GM18519 (cell line): ENCODE results near the gene ELAVL3.

Experiments
- ATAC-seq: cut with Tn5 transposase; IDR thresholded peaks from one replicate; pipeline ENCODE4 v1.9.1; 2021; ENCODE audit warnings: mild to moderate bottlenecking, moderate library complexity; ENCODE audit not compliant: unreplicated experiment, low FRiP score

Gene ELAVL3

GRCh38 chr19:11480715-11481533, at the start of gene ELAVL3:
Gene ELAVL3 (minus strand): TSS chr19:11481046. CDS start chr19:11480608, 438 bp downstream.
- ATAC-seq: no peak

- ATAC-seq: no peak
Measured at GRCh38 chr19:11530432-11530831, 49.6 kb upstream of the ELAVL3 start.

GRCh38 chr19:11528551-11529341, 47.9 kb upstream of the ELAVL3 start, which contains the start of gene ECSIT:
Gene ECSIT (minus strand): TSS chr19:11529134. CDS start chr19:11519170, 9,964 bp downstream.
- ATAC-seq: peak; percentile 73

- ATAC-seq: no peak
Measured at GRCh38 chr19:11519138-11519537, 38.3 kb upstream of the ELAVL3 start.

GRCh38 chr19:11513946-11514345, 33.1 kb upstream of the ELAVL3 start:
- ATAC-seq: no peak

GRCh38 chr19:11510444-11510843, 29.6 kb upstream of the ELAVL3 start:
- ATAC-seq: no peak

GRCh38 chr19:11507370-11508078, 26.7 kb upstream of the ELAVL3 start:
- ATAC-seq: no peak

- no peak for ATAC-seq
Measured at GRCh38 chr19:11506967-11507366, 26.1 kb upstream of the ELAVL3 start.

- ATAC-seq: peak; percentile 20
Measured at GRCh38 chr19:11506101-11506555, 25.3 kb upstream of the ELAVL3 start.

- ATAC-seq: peak; percentile 27
Measured at GRCh38 chr19:11505504-11506100, 24.8 kb upstream of the ELAVL3 start, which contains the start of gene ZNF653. Gene ZNF653 (minus strand): TSS chr19:11505839. CDS start chr19:11505786, 53 bp downstream.

- peak; percentile 72 for ATAC-seq
Measured at GRCh38 chr19:11505032-11505503, 24.2 kb upstream of the ELAVL3 start.

GRCh38 chr19:11504502-11505031, 23.7 kb upstream of the ELAVL3 start:
- ATAC-seq: no peak

- no peak for ATAC-seq
Measured at GRCh38 chr19:11499890-11500420, 19.1 kb upstream of the ELAVL3 start.

- ATAC-seq: no peak
Measured at GRCh38 chr19:11499220-11499726, 18.4 kb upstream of the ELAVL3 start.

- ATAC-seq: no peak
Measured at GRCh38 chr19:11496391-11497163, 15.7 kb upstream of the ELAVL3 start.

- ATAC-seq: no peak
Measured at GRCh38 chr19:11495885-11496284, 15.0 kb upstream of the ELAVL3 start.

- no peak for ATAC-seq
Measured at GRCh38 chr19:11495481-11495880, 14.6 kb upstream of the ELAVL3 start.

GRCh38 chr19:11494634-11495285, 13.9 kb upstream of the ELAVL3 start:
- ATAC-seq: no peak
